ENCODE measurements around the gene BMPR1A. TPM values are rescaled to one million over a fixed set of nuclear protein-coding genes. Genes with fewer than 3 reads are reported as not detected.

Gene BMPR1A
- total RNA-seq, 4 donors from 2014 or later = 29.3 to 45.2 (median 38.0) TPM

GRCh38 chr10:86757113-86757972, 924 bp downstream of the BMPR1A start:
- TF ChIP-seq POLR2AphosphoS5 (IDR thresholded peaks at IDR 0.05) = peak in 2 of 3 donors; percentile 44 to 52
- peak; percentile 38 for TF ChIP-seq POLR2A (IDR thresholded peaks at IDR 0.05)
- peak in 4 of 5 experiments; percentile 25 to 63 (median 48) for TF ChIP-seq CTCF (IDR thresholded peaks at IDR 0.05)
- no peak for TF ChIP-seq EP300 (IDR thresholded peaks at IDR 0.05; ENCODE audit: low read depth)
- Histone ChIP-seq H3K27me3 (no peaks in the 10 kb centered on the region), H3K36me3 (no peaks in the 10 kb centered on the region), H3K4me3 (peak overlapping the region; percentile 76 to 90 (median 84)), H3K9me3 (no peaks in the 10 kb centered on the region), H3K27ac (peak overlapping the region; percentile 95 to 99 (median 98)), H3K4me1 (peaks cover 0 to 74% (median 32%) of the 10 kb centered on the region in 4 donors)
- WGBS, 2 donors (ENCODE audit: low coverage in 1 of 2) = 3 to 6% methylated on average over 15 to 43 of the region's 47 CpGs
- DNase-seq = peak; percentile 46
- in situ Hi-C loops (cut with MboI; ENCODE audit: low pct_ligation_motif_present in 1 of 4, low pct_unique_long_range_greater_than_20kb in 1 of 4, low sequenced_read_pairs in 3 of 4) (no loop called here), intact Hi-C loops (cut with DNase I; ENCODE audit: low total_unique reads) (loop anchor here (5.0 kb wide), 1 partner anchor 45 kb away; no protein-coding TSS in a partner anchor)

GRCh38 chr10:86758189-86759072, 2.0 kb downstream of the BMPR1A start:
- peaks cover 0 to 66% (median 28%) of the 10 kb centered on the region in 4 donors for H3K4me1 ChIP-seq
- no peaks in the 10 kb centered on the region for H3K9me3 ChIP-seq
- H3K27me3 ChIP-seq = no peaks in the 10 kb centered on the region
- in situ Hi-C loops (cut with MboI; ENCODE audit: low pct_ligation_motif_present in 1 of 4, low pct_unique_long_range_greater_than_20kb in 1 of 4, low sequenced_read_pairs in 3 of 4) (no loop called here), intact Hi-C loops (cut with DNase I; ENCODE audit: low total_unique reads) (loop anchor here (5.0 kb wide), 1 partner anchor 46 kb away; no protein-coding TSS in a partner anchor)
- TF ChIP-seq POLR2AphosphoS5 (IDR thresholded peaks at IDR 0.05) (no peak), EP300 (IDR thresholded peaks at IDR 0.05; ENCODE audit: low read depth) (no peak), POLR2A (IDR thresholded peaks at IDR 0.05) (no peak), CTCF (IDR thresholded peaks at IDR 0.05) (no peak)
- no peak for DNase-seq
- H3K27ac ChIP-seq = peak overlapping the region; percentile 95 to 99 (median 98)
- 33 to 35% methylated on average over 9 of the region's 9 CpGs for WGBS, 2 donors (ENCODE audit: low coverage in 1 of 2)
- H3K36me3 ChIP-seq = no peaks in the 10 kb centered on the region
- H3K4me3 ChIP-seq = peak overlapping the region; percentile 76 to 90 (median 84)

- no peaks in the 10 kb centered on the region for H3K36me3 ChIP-seq
- in situ Hi-C loops (cut with MboI; ENCODE audit: low pct_ligation_motif_present in 1 of 4, low pct_unique_long_range_greater_than_20kb in 1 of 4, low sequenced_read_pairs in 3 of 4) = no loop called here
- no peaks in the 10 kb centered on the region for H3K9me3 ChIP-seq
- TF ChIP-seq POLR2A (IDR thresholded peaks at IDR 0.05) = no peak
- no peak for TF ChIP-seq CTCF (IDR thresholded peaks at IDR 0.05)
- peak in 1 of 3 donors; percentile 34 for TF ChIP-seq POLR2AphosphoS5 (IDR thresholded peaks at IDR 0.05)
- H3K27me3 ChIP-seq = no peaks in the 10 kb centered on the region
- DNase-seq = no peak
- peaks cover 0 to 60% (median 25%) of the 10 kb centered on the region in 4 donors for H3K4me1 ChIP-seq
- intact Hi-C loops (cut with DNase I; ENCODE audit: low total_unique reads) = loop anchor here (5.0 kb wide), 1 partner anchor 47 kb away; no protein-coding TSS in a partner anchor
- 23 to 31% methylated on average over 3 of the region's 3 CpGs for WGBS, 2 donors (ENCODE audit: low coverage in 1 of 2)
- H3K4me3 ChIP-seq = peak overlapping the region in 3 of 4 donors; percentile 1 to 85 (median 76)
- peak overlapping the region; percentile 95 to 99 (median 98) for H3K27ac ChIP-seq
Observed at GRCh38 chr10:86759073-86759672, 2.8 kb downstream of the BMPR1A start.
